PC-9 (cell line): ENCODE measurements around the gene RSAD1. TPM values are rescaled to one million over a fixed set of nuclear protein-coding genes. Genes with fewer than 3 reads are reported as not detected.

Experiments
- BruUV-seq: library from RNA; stranded (reverse); fragments of 400-500 nt; replicated peaks from 2 replicates; lab custom pipeline; 2021; lab: Mats Ljungman, UMichigan
- CTCF ChIA-PET: fragments of 300-600 bp; sonication (Branson Sonifier 250); formaldehyde crosslinking; loops from one replicate; lab custom pipeline; 2022; ENCODE audit warnings: antibody characterized with exemption; lab: Charles Lee
- POLR2A ChIA-PET: fragments of 300-600 bp; sonication (Branson Sonifier 250); formaldehyde crosslinking; loops from one replicate; lab custom pipeline; 2022; ENCODE audit warnings: antibody characterized with exemption; ENCODE audit not compliant: unreplicated experiment; lab: Charles Lee
- DNase-seq, 2 experiments: peaks; one replicate each; pipeline versions ENCODE4 v3.0.0 to v3.0.0-alpha.2; 2015 to 2022; ENCODE audit warnings: mixed read lengths in 1 of 2
- H2AFZ ChIP-seq: fragments of 200-600 bp; sonication (generic); 2 replicates; pipeline ENCODE4 v1.8.1; 2017; ENCODE audit warnings: antibody characterized with exemption
- H3F3A ChIP-seq: fragments of 200-600 bp; sonication (generic); 2 replicates; pipeline ENCODE4 v1.8.1; 2017; ENCODE audit warnings: antibody characterized with exemption, mild to moderate bottlenecking, low read depth; ENCODE audit not compliant: insufficient read depth
- H3K27ac ChIP-seq: fragments of 200-600 bp; sonication (generic); 2 replicates; pipeline ENCODE4 v1.6.1; 2016; ENCODE audit warnings: mixed run types
- H3K27me3 ChIP-seq: fragments of 200-600 bp; sonication (generic); 2 replicates; pipeline ENCODE4 v1.6.1; 2016; ENCODE audit warnings: low read depth, mixed run types; ENCODE audit not compliant: insufficient read depth
- H3K36me3 ChIP-seq: fragments of 200-600 bp; sonication (generic); 2 replicates; pipeline ENCODE4 v1.6.1; 2016; ENCODE audit warnings: low read depth, mixed run types
- H3K4me1 ChIP-seq: fragments of 200-600 bp; sonication (generic); replicated peaks from 2 replicates; pipeline ENCODE4 v1.6.1; 2016; ENCODE audit warnings: mixed run types; ENCODE audit not compliant: insufficient read depth
- H3K4me2 ChIP-seq: fragments of 200-600 bp; sonication (generic); 2 replicates; pipeline ENCODE4 v1.6.1; 2017; ENCODE audit warnings: mixed run types
- H3K4me3 ChIP-seq: fragments of 200-600 bp; sonication (generic); 2 replicates; pipeline ENCODE4 v1.6.1; 2016; ENCODE audit warnings: mixed run types
- H3K79me2 ChIP-seq: fragments of 200-600 bp; sonication (generic); 2 replicates; pipeline ENCODE4 v1.6.1; 2017; ENCODE audit warnings: low read depth, mixed run types
- H3K9me2 ChIP-seq: fragments of 200-600 bp; sonication (generic); 2 replicates; pipeline ENCODE4 v1.8.1; 2017; ENCODE audit warnings: mild to moderate bottlenecking; ENCODE audit not compliant: insufficient read depth
- H3K9me3 ChIP-seq: fragments of 200-600 bp; sonication (generic); 2 replicates; pipeline ENCODE4 v1.8.1; 2016; ENCODE audit warnings: low read depth; ENCODE audit not compliant: insufficient read depth
- H4K20me1 ChIP-seq: fragments of 200-600 bp; sonication (generic); 2 replicates; pipeline ENCODE4 v1.8.1; 2017; ENCODE audit not compliant: insufficient read depth
- EZH2 ChIP-seq: fragments of 200-600 bp; sonication (generic); IDR thresholded peaks from 2 replicates; pipeline ENCODE4 v1.8.0; 2017; ENCODE audit warnings: antibody characterized with exemption, low read depth
- intact Hi-C: fragments of 100-400 bp; cut with micrococcal nuclease; formaldehyde crosslinking; loops from one replicate; pipeline ENCODE4 v1.10.0; 2022; ENCODE audit not compliant: unreplicated experiment
- total RNA-seq: library from RNA; stranded (reverse); gene quantifications from 2 replicates; pipeline ENCODE4 v1.2.3, GENCODE V29; 2021
- TF ChIP-seq, protein P1 (sequence below): fragments of 200-600 bp; sonication (generic); conservative IDR thresholded peaks from 2 replicates; pipeline ENCODE4 v1.6.1; 2017; ENCODE audit warnings: mixed run types, antibody characterized with exemption, mild to moderate bottlenecking, moderate library complexity

Gene RSAD1
- total RNA-seq, 1 experiment from 2014 or later = 15.1 TPM

DNA sequence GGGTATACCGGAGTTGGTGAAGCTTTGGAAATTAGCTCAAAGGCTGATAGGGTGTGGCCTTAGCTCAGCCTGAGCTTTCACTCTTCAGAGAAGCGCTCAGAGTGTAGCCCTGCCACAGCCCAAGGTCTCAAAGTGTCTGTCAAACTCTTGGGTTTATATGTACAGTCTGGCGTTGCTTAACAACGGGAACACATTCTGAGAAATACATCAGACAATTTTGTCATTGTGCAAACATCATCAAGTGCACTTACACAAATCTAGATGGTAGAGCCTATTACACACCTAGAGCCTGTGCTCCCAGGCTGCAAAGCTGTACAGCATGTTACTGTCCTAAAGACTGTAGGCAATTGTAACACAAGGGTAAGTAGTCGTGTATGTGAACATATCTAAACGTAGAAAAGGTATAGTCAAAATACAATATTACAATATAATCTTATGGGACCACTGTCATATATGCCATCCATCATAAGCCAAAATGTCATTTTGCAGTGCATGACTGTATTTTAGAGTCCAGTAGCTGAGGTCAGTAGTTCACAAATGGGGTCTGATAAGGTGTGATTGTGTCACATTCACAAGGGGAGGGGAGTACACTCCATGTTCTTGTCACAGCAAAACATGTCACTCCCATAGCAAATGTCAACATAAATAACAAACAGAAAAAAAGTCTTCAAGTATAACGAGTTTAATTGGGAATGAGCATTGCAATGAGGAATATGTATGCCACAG lies 30.6 kb upstream of the RSAD1 start:
- Histone ChIP-seq H3K79me2 (peaks cover 82% of the 10 kb centered on the region), H3K36me3 (peaks cover 27% of the 10 kb centered on the region), H3K27me3 (no peaks in the 10 kb centered on the region), H3K27ac (no peak overlapping the region), H4K20me1 (no peaks in the 10 kb centered on the region), H3K4me3 (no peak overlapping the region), H3K9me3 (no peaks in the 10 kb centered on the region), H3K9me2 (no peaks in the 10 kb centered on the region), H3K4me2 (no peak overlapping the region), H2AFZ (no peak overlapping the region), H3F3A (peaks cover 50% of the 10 kb centered on the region), H3K4me1 (peaks cover 81% of the 10 kb centered on the region)
- DNase-seq = peak in 1 of 2 experiments; percentile 44
- no TSS peak for BruUV-seq
- CTCF ChIA-PET = no interaction called here
- intact Hi-C loops = no loop called here
- TF ChIP-seq EZH2 = no peak
- TF ChIP-seq, protein P1, sequence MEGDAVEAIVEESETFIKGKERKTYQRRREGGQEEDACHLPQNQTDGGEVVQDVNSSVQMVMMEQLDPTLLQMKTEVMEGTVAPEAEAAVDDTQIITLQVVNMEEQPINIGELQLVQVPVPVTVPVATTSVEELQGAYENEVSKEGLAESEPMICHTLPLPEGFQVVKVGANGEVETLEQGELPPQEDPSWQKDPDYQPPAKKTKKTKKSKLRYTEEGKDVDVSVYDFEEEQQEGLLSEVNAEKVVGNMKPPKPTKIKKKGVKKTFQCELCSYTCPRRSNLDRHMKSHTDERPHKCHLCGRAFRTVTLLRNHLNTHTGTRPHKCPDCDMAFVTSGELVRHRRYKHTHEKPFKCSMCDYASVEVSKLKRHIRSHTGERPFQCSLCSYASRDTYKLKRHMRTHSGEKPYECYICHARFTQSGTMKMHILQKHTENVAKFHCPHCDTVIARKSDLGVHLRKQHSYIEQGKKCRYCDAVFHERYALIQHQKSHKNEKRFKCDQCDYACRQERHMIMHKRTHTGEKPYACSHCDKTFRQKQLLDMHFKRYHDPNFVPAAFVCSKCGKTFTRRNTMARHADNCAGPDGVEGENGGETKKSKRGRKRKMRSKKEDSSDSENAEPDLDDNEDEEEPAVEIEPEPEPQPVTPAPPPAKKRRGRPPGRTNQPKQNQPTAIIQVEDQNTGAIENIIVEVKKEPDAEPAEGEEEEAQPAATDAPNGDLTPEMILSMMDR = no peak
- POLR2A ChIA-PET = no interaction called here

DNA sequence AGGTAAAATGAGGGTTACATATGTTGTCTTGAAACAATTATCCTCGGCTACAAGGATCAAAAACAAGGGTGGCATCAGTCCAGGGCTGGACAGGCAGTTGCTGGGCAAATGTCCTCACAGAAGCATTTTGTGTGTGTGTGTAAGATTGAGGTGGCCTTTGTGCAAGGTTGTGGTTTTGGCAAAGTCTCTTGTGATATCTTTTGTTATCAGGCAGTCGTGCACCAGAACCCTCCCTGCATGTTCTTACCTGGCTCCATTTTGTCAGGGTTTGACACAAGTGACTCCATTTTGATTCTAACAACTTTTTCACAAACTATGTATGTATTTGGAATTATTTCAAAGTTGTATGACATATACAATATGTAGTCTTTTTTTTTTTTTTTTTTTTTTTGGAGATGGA lies 30.0 kb upstream of the RSAD1 start:
- BruUV-seq = no TSS peak
- DNase-seq = no peak
- Histone ChIP-seq H3K9me2 (no peaks in the 10 kb centered on the region), H3K4me3 (no peak overlapping the region), H3K4me1 (peaks cover 83% of the 10 kb centered on the region), H2AFZ (no peak overlapping the region), H3K27me3 (no peaks in the 10 kb centered on the region), H3K27ac (no peak overlapping the region), H3K79me2 (peaks cover 89% of the 10 kb centered on the region), H3K4me2 (no peak overlapping the region), H3K36me3 (peaks cover 27% of the 10 kb centered on the region), H3F3A (peaks cover 50% of the 10 kb centered on the region), H4K20me1 (no peaks in the 10 kb centered on the region), H3K9me3 (no peaks in the 10 kb centered on the region)
- ChIA-PET CTCF (no interaction called here), POLR2A (no interaction called here)
- TF ChIP-seq, protein P1 = no peak
- TF ChIP-seq EZH2 = no peak
- intact Hi-C loops = no loop called here

DNA sequence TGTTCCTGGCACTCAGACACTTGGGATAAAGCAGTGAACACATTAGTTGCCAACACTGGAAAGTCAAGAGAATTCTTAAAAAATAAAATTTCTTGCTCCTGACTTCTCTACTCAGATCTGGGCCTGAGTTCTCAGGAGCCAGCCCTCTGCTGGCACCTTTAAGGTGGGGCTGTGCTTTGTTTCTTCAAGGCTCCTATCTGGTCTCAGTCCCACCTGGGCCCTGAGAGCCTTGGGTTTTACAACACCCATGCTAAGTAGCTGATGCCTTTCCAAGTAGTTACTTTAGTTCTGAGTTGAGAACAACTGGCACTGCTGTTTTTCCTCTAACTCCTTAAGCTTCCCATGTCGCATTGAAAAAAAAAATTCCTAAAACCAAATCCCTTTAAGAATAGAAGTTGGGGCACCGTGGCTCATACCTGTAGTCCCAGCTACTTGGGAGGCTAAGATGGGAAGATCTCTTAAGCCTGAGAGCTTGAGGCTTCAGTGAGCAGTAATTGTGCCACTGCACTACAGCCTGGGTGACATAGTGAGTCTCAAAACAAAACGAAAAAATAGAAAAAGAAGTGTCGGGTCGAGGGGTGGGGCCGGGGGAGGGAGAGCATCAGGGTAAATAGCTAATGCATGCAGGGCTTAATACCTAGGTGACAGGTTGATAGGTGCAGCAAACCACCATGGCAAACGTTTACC lies 26.6 kb upstream of the RSAD1 start:
- Histone ChIP-seq H3K27me3 (no peaks in the 10 kb centered on the region), H2AFZ (no peak overlapping the region), H3K4me1 (peaks cover 69% of the 10 kb centered on the region), H3F3A (peaks cover 52% of the 10 kb centered on the region), H3K4me2 (peak overlapping the region; percentile 70), H3K9me3 (no peaks in the 10 kb centered on the region), H3K9me2 (no peaks in the 10 kb centered on the region), H3K36me3 (peaks cover 23% of the 10 kb centered on the region), H3K79me2 (peaks cover 82% of the 10 kb centered on the region), H4K20me1 (no peaks in the 10 kb centered on the region), H3K27ac (peak overlapping the region; percentile 64), H3K4me3 (peak overlapping the region; percentile 39; the same call in 1 of the 2 replicates)
- CTCF ChIA-PET = interaction anchor here (0.7 kb wide), 1 partner anchor 360 kb away, joined by 10 read pairs; no protein-coding TSS in a partner anchor
- TF ChIP-seq, protein P1 = no peak
- no peak for TF ChIP-seq EZH2
- POLR2A ChIA-PET = interaction anchor here (0.6 to 0.7 kb wide), 3 partner anchors 55 to 688 kb away, joined by 4 to 13 read pairs (median 6); no protein-coding TSS in a partner anchor
- DNase-seq = peak in 1 of 2 experiments; percentile 34
- intact Hi-C loops = loop anchor here (1.0 kb wide), 2 partner anchors 25 to 61 kb away; no protein-coding TSS in a partner anchor
- no TSS peak for BruUV-seq
